ENCODE results near the gene XPNPEP1.
A peak's percentile ranks its signal among the peaks of the same experiment; 100 is the strongest.

Gene XPNPEP1

GRCh38 chr10:109892117-109892516 is 31.2 kb downstream of the XPNPEP1 start:
- DNase-seq = no peak

- no peak for DNase-seq
Measured at GRCh38 chr10:109891105-109891504, 32.2 kb downstream of the XPNPEP1 start.

DNA sequence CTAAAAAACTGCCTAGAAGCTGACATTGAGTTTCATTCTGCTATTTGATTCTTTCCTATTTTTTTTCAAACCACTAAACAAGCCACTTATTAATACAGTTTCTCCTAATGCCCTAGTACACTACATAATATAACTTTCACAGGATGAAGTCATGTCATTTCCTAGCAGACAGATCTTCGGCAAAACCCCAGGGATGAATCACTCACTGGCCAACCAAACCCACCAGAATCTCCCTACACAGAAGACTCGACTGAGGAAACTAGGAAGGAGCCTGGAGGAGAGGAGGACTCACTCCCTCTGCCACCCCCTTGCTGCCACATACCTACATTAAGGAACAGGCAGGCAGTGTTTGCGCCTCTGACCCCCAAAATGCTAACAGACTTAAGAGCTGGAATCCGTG is 33.4 kb downstream of the XPNPEP1 start:
- peak; percentile 73 for DNase-seq

- no peak for DNase-seq
Measured at GRCh38 chr10:109887776-109888175, 35.5 kb downstream of the XPNPEP1 start.

- no peak for DNase-seq
Measured at GRCh38 chr10:109887243-109887642, 36.1 kb downstream of the XPNPEP1 start.

- no peak for DNase-seq
Measured at GRCh38 chr10:109886781-109887140, 36.5 kb downstream of the XPNPEP1 start.

DNA sequence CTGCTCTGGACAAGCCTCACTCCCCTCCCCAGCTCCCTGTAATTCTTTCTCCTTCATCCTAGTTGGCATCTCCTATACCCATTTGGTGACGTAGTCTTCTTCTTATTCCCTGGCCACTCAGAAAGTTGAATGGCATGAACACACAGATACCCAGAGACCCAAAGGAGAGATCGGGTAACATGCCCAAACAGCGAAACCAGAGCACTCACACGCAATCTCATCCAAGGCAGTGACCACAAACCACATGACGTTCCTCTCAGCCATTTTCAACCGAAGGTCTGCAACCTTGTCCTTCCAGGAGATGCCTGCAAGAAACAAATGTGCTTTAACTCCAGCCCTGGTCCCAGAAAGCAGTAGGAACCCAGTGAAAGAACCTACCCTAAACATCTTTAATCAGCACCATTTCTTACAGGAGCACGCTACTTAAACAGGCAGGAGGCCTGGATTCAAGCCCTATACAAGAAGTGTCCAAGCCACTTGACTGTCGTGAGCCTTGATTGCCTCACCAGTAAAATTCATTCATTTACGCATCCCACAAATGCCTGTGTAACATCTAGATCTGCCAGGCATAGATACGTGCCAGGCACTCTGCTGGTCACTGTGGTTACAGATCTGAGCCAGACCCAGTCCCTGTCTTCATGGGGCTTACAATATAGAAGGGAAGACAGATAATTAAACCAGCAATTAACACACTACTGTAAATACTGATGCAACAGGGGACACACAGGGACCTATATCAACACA is 37.1 kb downstream of the XPNPEP1 start:
- peak; percentile 90 for DNase-seq

- DNase-seq = peak; percentile 74
Measured at GRCh38 chr10:109883859-109884771, 39.2 kb downstream of the XPNPEP1 start.

DNA sequence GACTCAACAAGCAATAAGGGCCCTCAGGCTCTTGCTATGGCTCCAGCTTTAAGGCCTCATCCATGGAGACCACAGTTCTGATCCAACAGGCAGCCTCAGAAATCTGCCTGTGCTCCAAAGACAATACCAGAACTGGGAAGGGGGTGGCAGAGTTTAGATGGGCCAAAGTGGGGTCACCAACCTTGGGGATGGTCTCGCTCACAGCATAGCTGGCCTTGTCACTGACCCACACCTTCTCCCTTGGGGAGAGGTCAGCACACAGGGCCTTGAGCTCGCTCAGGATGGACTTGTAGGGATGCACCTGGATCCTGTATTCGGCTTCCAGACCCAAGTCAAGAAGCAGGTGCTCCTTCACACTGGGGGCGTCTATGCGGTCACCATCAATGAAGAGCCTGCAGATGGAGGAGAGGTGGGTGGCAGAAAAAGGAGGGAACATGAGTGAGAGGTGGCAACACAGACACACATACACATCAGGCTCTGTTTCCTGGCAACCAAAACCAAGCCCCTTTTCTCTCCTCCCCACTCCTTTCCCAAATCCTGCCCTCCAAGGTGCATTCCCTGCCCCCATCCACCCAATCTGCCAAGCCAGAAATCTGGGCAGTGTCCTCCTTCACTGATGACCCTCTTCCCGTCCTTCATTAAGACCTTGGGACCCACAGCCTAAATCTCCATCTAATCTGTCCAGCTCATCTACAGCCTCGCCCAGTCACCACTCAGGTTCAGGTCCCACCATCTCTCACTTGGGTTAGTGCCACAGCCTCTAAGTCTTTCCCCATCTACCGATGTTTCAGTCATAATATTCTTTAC is 40.9 kb downstream of the XPNPEP1 start:
- DNase-seq = no peak

- DNase-seq = no peak
Measured at GRCh38 chr10:109881769-109882057, 41.6 kb downstream of the XPNPEP1 start.

DNA sequence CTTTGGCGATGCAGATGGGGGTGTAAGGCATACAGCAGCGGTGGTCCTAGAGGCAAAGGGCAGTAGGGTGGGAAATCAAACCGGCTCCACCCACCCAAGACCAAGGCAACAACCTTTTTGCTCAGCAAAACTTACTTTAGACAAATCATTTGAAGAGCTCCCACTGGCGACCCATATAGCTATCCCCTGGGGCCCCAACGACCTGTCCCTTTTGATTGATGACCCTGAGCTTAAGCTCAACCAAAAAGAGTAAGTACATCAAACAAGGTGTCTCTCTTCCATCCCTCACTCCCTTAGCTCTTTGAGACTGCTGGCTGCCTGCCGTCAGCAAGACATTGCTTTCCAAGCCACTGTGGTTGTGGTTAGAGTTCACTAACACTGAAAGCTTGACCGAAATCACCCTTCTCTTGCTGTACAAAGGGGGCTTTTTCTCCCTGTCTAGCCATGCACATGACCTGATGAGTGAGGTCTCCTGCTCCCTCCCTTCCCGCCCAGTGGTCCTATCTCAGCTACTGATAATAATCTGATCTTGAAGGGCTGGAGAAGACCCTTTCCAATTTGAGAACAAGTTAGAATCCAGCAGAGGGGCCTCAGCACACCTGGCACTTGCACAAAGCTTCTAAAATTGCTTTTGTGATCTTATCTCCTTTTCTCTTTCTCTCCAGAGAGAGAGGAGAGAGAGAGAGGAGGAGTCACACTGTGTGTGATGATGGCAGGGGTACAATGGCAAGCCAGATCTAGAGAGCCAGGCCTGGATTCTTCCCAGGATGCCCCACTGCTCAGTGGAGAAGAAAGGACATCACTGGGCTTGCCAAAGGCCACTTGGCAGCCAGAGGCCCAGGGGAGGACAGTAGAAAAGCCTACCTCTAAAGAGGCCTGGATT is 42.2 kb downstream of the XPNPEP1 start:
- DNase-seq = no peak

DNA sequence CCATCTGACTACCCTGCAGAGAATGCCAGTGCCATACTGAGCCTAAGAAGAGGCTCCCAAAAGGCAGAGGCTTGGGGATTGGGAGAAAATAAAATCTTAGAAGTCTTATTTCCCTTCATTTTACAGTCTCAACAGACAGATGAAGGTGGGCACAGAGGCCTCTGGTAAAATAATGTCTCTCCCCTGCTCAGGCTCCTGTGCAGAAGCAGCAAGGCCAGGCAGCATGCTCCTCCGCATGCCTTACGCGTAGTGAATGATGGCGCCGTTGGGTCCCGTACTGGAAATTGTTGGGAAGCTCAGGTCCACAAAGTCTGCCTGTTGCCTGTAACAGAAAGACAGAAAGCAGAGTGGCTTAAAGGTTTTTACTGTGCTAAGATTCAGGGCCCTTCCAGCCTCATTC is 45.8 kb downstream of the XPNPEP1 start:
- no peak for DNase-seq

DNA sequence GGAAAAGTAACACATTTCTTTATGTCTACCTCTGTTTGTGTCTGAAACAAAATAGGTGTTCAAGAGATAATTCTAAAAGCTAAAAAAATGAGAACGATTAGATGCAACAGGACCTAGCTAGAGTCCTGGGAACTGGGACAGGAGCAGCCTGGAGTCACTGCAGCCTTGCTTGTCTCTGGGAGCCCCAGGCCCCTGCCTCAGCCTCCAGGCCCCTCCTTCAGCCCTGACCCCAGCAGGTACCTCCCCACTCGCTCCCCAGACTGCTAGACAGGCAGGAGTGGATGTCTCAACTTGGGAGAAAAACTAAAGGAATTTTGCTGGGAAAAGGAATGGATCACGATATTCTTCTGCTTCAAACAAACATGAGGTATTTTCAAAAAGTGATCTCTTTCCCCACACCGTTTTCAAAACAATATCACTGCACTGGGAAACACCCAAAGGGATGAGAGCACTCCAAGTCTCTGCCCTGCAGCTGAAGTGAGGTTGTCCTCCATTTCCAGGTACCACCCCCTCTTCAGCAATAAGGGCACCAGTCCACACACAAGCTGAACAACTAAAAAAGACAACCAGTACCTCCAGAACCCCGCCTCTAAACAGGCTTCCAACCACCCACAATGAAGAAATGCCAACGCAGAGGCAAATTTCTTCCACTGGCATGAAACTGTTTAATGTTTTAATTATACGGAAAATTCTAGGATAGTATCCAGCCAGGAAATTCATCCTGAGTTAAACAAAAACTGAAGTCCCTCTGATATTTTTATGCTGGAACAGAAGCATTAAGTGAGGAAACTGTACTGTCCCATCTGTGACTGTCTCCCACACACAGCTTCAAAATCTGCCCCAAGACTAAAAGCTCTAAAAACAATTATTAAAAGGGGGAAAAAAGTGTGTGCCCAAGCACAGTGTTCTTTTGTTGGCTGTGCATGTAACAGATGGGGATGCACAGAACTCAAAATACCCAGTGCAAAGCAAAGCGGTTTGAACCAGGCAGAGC is 47.2 kb downstream of the XPNPEP1 start:
- no peak for DNase-seq

- no peak for DNase-seq
Measured at GRCh38 chr10:109875151-109875568, 48.2 kb downstream of the XPNPEP1 start.

GRCh38 chr10:109871476-109871875 is 51.8 kb downstream of the XPNPEP1 start:
- DNase-seq = no peak

DNA sequence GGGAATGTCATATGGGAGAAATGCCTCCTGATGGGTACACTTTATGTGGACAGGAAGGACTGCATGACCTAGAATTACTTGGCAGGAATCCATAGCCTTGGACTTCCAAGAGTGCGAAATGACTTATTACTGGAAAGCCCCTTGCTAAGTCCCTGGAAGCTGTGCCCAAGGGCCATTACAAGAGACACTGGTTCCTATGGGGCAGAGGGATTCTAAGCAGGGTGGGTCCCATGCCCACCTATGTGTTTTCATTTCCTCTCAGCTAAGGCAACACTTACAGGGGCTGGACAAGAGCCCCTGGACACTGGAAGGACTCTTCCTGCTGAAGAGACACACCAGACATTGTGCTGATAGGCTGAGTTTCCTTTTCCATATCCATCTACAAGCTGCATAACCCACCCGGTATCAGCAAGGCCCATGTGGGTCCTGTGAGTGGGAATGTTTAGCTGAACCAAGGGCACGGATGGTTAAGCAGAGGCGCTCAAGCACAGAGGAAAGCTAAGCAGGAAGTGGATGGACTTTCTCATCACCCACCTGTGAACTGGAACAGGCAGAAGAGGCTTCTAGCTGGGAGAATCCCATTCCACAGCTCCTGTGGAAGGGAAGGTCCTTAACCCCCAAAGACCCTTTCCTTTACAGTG is 56.2 kb downstream of the XPNPEP1 start:
- DNase-seq = no peak

- no peak for DNase-seq
Measured at GRCh38 chr10:109866168-109866994, 56.9 kb downstream of the XPNPEP1 start.

DNA sequence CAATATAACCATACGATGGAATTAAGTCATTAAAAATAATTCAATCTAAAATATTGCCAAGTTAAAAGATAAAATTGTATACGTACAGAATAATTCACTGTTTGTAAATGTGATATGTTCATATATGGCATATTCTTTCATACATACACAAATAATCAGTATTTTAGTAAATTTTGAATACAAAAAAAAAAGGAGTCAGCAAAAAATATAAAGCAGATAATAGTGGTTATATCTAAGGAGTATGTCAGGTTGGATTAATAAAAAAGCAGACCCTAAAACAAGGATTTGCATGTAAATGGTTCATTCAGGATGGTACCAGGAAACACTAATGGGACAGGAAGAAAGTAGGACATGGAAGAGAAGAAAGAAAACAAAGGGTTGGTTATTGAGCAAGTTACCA is 59.5 kb downstream of the XPNPEP1 start:
- no peak for DNase-seq

GRCh38 chr10:109862738-109863137 is 60.6 kb downstream of the XPNPEP1 start:
- DNase-seq = no peak

GRCh38 chr10:109862041-109862440 is 61.3 kb downstream of the XPNPEP1 start:
- no peak for DNase-seq

All from MV-4-11 (cell line).